NCI-H1694 (cell line): ENCODE data around the gene PARL.

Experiments
- DNase-seq: peaks from one replicate; lab custom pipeline; 2025; lab: John Stamatoyannopoulos, UW

The PARL gene

DNA sequence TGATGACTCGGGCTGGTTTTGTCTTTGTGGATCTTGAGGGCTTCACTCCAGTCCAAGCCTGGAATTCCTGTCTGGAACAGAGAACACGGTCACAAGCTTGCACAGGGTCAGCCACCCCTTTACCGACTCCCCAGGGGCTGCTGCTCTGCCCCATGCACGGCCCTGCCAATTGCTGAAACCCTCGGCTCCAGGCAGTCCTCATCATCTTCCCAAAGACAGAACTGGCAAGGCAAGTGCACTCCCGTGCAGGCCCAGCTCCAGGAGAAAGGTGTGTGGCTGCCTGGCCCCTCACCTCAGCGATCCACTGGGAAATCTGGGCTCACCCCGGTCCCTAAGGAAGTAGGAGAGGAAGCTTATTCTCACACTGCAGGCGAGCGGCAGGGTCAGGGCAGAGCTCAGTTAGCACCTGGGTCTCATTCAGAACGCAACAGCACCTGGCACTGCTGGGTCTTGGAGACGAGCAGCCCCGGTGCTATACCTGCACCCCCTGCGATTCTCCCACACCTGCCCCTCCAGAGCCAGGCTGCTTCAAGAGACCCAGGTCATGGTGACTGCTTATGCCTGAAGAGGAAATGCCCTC is 66.5 kb downstream of the PARL start:
- DNase-seq: no peak

DNA sequence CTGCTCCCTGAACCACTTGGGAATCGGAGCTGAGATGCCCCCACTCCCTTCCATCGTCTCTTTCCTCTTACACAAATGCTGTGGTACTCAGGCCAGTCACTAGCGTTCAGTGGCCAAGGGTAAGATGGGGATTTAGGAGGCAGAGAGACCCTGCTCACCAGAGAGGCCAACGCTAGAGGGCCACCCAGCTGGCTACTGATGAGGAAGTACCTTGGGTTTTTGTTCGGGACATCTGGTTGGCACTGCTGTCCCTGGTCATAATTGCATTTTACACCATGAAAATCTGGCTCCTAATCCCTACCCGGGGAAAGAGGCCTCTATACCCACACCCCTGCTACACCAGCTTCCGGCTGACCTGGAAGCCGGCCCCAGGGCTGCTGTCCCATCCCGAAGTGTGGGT is 67.0 kb downstream of the PARL start:
- DNase-seq: no peak

GRCh38 chr3:183816681-183817510 is 67.8 kb downstream of the PARL start:
- DNase-seq: no peak

GRCh38 chr3:183815951-183816475 is 68.7 kb downstream of the PARL start:
- DNase-seq: no peak

DNA sequence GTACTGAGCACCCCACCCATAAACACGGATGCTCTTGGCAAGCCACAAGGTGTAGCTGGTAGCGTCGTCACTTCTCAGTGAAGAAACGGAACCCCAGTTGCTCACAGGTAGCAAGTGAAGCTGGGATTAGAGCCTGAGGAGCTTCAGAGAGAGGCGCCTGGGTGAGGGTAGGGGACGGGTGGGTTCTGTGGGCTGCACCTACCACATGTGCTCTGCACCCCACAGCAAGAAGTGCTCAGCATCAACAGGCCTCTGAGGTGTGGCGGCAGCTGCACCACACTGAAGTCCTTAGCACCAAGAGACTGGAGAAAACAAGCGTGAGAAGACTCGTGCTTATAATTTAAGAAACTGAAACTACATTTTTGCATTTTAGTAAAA is 69.1 kb downstream of the PARL start:
- DNase-seq: no peak

DNA sequence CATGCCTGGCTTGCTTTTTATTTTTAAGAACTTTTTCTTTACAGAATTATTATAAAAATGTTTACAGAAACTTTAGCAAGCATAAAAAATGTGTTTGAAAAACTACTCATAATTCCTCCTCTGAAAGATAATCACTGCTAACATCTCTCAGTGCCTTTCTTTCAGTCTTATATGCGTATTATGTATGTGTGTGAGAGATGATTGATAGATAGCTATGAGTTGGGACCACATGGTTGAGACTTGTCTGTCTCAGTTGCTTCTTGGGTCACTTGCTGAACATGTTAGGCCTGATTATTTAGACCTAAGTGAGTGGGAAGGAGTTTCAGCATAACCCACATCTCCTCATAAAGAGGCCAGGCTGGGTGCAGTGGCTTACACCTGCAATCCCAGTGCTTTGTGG is 70.4 kb downstream of the PARL start:
- no peak for DNase-seq

DNA sequence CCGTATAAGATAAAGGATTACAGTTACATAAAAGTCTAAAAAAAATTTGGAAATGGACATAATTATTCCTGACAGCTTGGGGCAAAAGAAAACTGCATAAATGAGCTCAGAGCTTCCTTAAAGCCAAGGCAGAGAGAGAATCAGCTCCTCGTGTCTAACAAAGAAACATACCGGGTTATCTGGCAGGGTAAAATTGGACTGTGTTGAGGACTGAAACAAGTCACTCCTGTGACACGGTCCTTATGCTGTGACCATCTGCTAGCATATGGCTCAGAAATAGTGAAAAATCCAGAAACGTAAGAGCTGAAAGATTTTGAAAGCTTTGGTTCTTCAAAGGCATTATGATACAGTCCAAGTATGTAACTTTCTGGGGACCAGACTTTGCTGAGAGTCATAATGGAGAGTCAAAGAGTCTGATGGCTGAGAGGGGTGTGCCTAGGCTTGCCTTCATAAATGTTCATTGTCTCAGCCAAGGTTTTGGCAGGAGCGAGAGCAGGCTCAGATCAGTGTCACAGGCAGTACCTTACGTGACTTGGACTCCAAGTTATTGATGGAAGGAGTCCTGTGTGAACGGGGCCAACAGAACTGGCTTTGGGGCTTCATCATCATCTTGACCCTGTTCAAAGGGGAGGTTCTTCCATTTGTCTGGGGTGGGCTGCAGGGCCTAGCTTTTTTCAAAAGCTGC is 71.8 kb downstream of the PARL start:
- peak; percentile 87 for DNase-seq

GRCh38 chr3:183811638-183812037 is 73.0 kb downstream of the PARL start:
- no peak for DNase-seq

DNA sequence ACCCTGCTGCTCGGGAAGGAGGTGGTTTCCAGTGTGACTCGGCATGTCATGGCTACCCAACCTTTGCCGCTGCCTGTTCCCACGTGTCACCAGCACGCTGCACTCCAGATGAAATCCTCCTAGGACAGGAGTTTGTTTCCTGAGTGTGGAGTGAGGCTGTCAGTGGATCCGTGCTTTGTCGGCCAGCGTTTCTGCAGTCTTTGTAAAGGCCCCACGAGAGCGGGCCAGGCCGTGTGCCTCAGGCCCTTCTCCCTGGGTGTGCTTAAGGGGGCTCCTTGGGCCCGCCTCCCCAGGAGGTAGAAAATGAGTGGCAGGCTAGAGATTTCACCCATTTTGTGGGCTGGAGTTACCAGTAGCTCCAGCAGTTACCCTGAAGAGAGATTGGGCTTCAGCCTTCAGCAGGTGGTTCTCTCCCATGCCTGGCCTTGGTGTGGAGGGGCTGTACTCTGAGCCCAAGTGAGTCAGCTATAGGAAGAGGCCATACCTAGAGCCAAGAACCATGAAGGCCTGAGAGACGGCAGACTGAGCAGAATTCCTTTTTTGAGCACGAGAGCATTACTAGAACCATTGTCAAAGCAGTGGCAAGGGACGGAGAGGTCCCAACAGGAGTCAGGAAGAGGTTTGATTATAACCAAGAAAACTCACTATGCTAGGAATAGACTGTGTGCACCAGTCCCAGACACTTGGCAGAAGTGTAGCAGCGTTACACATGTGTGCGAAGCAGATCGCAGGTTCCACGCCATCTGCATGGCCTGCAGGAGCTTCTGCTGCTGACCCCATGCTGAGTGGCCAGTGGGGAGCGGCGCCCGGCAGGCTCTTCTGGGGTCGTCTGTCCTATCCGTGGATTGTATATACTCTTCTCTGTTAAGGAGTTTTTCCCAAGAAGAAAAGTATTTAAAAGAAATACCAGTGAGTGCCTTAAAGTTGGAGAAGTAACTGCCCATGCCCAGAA is 73.8 kb downstream of the PARL start:
- no peak for DNase-seq

DNA sequence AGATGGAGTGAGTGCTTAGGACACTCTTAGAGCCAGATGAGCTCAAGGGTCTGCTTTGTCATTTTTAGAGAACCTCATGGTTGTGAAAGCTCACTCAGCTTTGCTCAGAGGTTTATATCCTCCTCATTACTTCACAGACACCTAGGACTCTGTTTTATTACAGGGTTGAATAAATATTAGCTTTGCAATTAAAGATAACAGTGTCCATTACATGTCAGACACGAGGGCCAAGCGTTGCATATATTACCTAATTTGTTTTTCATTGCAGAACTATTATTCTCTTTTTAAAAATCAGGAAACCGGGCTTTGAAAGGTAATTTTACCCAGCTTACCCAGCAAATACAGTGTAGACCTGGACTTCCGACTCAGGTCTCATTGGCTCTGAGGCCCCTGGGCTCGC is 75.4 kb downstream of the PARL start:
- no peak for DNase-seq

GRCh38 chr3:183808355-183808754 is 76.3 kb downstream of the PARL start:
- no peak for DNase-seq

- DNase-seq: no peak
These were observed 76.8 kb downstream of the PARL start for GRCh38 chr3:183807881-183808280.

DNA sequence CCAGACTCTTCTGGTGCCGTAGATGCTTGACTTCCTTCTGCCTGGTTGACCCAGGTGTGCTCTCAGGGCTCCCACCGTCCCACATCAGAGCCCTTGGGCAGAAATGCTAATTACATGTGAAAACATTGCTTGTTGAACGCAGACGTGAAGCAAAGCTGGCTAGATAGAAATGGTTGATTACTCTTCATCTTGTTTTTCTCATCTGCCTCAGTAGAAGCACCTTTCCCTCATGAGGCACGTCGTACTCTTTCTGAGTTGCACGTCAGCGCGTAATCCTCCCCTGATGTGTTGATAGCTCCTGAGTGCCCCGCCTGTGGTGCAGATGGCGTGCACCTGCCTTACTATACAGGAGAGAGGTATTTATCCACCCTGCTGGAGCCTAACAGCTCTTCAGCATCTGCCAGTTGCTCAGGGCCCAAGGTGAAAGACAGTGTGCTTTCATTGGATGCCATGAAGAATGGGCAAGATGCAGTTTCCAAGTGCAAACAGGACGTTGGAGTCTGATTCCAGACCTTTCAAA is 77.4 kb downstream of the PARL start:
- peak; percentile 23 for DNase-seq

DNA sequence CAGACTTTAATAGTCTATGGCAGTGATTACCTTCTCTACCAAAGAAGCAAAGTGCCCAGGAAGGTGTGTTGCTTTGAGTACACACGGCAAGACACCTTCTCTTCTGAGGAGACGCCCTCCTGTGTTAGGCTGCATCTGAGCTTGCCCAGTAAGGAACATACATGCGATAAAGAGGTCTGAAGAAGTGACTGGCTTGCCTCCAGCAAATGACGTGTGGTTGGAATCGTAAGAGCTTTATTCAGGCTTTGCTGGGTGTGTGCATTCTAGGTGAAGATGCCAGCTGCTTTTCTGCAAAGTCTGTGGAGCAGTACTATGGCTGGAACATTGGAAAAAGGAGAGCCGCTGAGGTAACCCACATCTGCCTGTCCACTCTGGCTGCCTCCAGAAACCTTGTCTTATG is 81.7 kb downstream of the PARL start:
- DNase-seq: no peak

GRCh38 chr3:183801601-183802000 is 83.1 kb downstream of the PARL start:
- DNase-seq: no peak

GRCh38 chr3:183800243-183800863 is 84.3 kb downstream of the PARL start:
- no peak for DNase-seq

GRCh38 chr3:183799461-183799860 is 85.2 kb downstream of the PARL start:
- no peak for DNase-seq

DNA sequence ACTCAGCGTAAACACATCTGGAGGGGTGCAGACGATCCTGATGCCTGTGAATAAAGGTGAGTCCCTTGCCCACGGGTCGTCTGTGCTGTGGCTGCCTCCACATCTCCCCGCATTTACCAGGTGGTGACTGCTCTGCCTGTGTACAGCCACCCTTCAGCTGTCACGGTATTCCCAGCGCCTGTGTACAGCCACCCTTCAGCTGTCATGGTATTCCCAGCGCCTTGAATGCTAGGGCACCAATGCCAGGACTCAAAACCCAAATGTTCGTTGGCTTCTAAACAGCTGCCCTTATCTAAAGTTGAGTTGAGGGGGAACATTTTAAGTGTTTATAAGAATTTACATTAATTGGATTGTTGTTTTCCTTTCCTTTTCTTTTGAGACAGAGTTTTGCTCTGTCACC is 86.7 kb downstream of the PARL start:
- peak; percentile 21 for DNase-seq

- DNase-seq: no peak
These were observed 88.3 kb downstream of the PARL start for GRCh38 chr3:183796372-183796771.

- DNase-seq: no peak
These were observed 90.2 kb downstream of the PARL start for GRCh38 chr3:183794452-183794851.

DNA sequence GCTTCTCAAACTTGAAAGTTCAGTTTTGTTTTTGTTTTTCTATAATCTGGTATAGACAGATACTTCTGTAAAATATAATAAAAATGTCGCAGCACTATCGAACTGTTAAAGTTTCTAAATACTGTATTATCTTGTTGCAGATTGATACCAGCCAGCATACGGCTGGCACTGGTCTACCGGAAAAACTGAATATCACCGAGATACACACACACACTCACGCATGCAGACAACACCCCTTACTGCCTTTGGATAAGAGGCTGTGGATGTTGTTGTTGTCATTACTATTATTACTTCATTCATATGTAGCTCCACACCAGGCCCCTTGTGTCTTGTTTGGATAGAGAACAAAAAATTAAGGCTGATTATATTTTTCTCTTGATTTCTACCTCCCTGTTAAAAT is 91.7 kb downstream of the PARL start:
- DNase-seq: no peak
